Neural cell (in vitro differentiated cells): ENCODE data around the gene UBL4A. TPM values are rescaled to one million over a fixed set of nuclear protein-coding genes. Genes with fewer than 3 reads are reported as not detected.
A peak's percentile ranks its signal among the peaks of the same experiment; 100 is the strongest.

ENCODE experiments used
- H2AFZ ChIP-seq: fragments of 200-600, 300-800 bp; sonication (generic), shearing (Covaris generic); 2 replicates; pipeline ENCODE4 v1.6.0; 2014; ENCODE audit warnings: low read depth, mild to moderate bottlenecking, antibody characterized with exemption, low read length, moderate library complexity
- H3F3A ChIP-seq: fragments of 200-600 bp; shearing (Covaris generic); 2 replicates; pipeline ENCODE4 v1.6.1; 2016; ENCODE audit warnings: mild to moderate bottlenecking, moderate library complexity, mixed read lengths, antibody characterized with exemption, low read length; ENCODE audit not compliant: insufficient read depth, poor library complexity, severe bottlenecking
- H3K27ac ChIP-seq: fragments of 200-600, 300-800 bp; sonication (generic), shearing (Covaris generic); 2 replicates; pipeline ENCODE4 v1.5.1; 2014; ENCODE audit warnings: mild to moderate bottlenecking, low read length, moderate library complexity
- H3K27me3 ChIP-seq: fragments of 300-800, 200-600 bp; sonication (generic), shearing (Covaris generic); 2 replicates; pipeline ENCODE4 v1.6.0; 2014; ENCODE audit warnings: mild to moderate bottlenecking, low read depth, low read length, moderate library complexity; ENCODE audit not compliant: insufficient read depth
- H3K36me3 ChIP-seq: fragments of 300-800, 200-600 bp; sonication (generic), shearing (Covaris generic); 2 replicates; pipeline ENCODE4 v1.5.1; 2014; ENCODE audit warnings: mild to moderate bottlenecking, antibody characterized with exemption, low read length, moderate library complexity; ENCODE audit not compliant: insufficient read depth
- H3K4me2 ChIP-seq: fragments of 300-800, 200-600 bp; sonication (generic), shearing (Covaris generic); 2 replicates; pipeline ENCODE4 v1.6.0; 2014; ENCODE audit warnings: mild to moderate bottlenecking, low read length
- H3K4me3 ChIP-seq: fragments of 300-800, 200-600 bp; sonication (generic), shearing (Covaris generic); 2 replicates; pipeline ENCODE4 v1.5.1; 2014; ENCODE audit warnings: mild to moderate bottlenecking, low read length, moderate library complexity
- H3K79me2 ChIP-seq: fragments of 200-600 bp; shearing (Covaris generic); replicated peaks from 2 replicates; pipeline ENCODE4 v1.6.0; 2014; ENCODE audit warnings: mild to moderate bottlenecking, low read length, moderate library complexity; ENCODE audit not compliant: insufficient read depth
- H3K9ac ChIP-seq: fragments of 300-800, 200-600 bp; sonication (generic), shearing (Covaris generic); 2 replicates; pipeline ENCODE4 v1.6.1; 2016; ENCODE audit warnings: mild to moderate bottlenecking, low read length, mixed read lengths
- H3K9me2 ChIP-seq: fragments of 200-600 bp; shearing (Covaris generic); 2 replicates; pipeline ENCODE4 v1.6.1; 2016; ENCODE audit warnings: mild to moderate bottlenecking, low read length, mixed read lengths; ENCODE audit not compliant: insufficient read depth
- H3K9me3 ChIP-seq: fragments of 200-600, 300-800 bp; sonication (generic), shearing (Covaris generic); 2 replicates; pipeline ENCODE4 v1.6.1; 2016; ENCODE audit warnings: mild to moderate bottlenecking, mixed run types, low read length, moderate library complexity, mixed read lengths
- H4K20me1 ChIP-seq: fragments of 200-600 bp; shearing (Covaris generic); 2 replicates; pipeline ENCODE4 v1.6.1; 2016; ENCODE audit warnings: mild to moderate bottlenecking, mixed run types; ENCODE audit not compliant: insufficient read depth
- CTCF ChIP-seq: fragments of 450-650 bp; IDR thresholded peaks from 2 replicates; pipeline ENCODE4 v1.5.1; 2014; ENCODE audit warnings: antibody characterized with exemption, mild to moderate bottlenecking, moderate library complexity; ENCODE audit not compliant: poor library complexity, severe bottlenecking
- EP300 ChIP-seq: fragments of 450-650 bp; conservative IDR thresholded peaks from 2 replicates; pipeline ENCODE4 v1.6.1; 2014; ENCODE audit warnings: antibody characterized with exemption, mild to moderate bottlenecking, moderate library complexity; ENCODE audit not compliant: poor library complexity, severe bottlenecking
- EZH2 ChIP-seq: fragments of 200-600, 300-800 bp; shearing (Covaris generic), sonication (generic); IDR thresholded peaks from 2 replicates; pipeline ENCODE4 v1.6.1; 2014; ENCODE audit warnings: antibody characterized with exemption, low read length, borderline replicate concordance, mild to moderate bottlenecking; ENCODE audit not compliant: insufficient read depth, poor library complexity, severe bottlenecking
- MXI1 ChIP-seq: fragments of 450-650 bp; conservative IDR thresholded peaks from 2 replicates; pipeline ENCODE4 v1.6.1; 2014; ENCODE audit warnings: antibody characterized with exemption, mild to moderate bottlenecking; ENCODE audit not compliant: poor library complexity, severe bottlenecking
- POLR2AphosphoS5 ChIP-seq: IDR thresholded peaks from 2 replicates; pipeline ENCODE4 v1.6.1; 2012
- RAD21 ChIP-seq: fragments of 450-650 bp; conservative IDR thresholded peaks from 2 replicates; pipeline ENCODE4 v1.6.1; 2014; ENCODE audit warnings: antibody characterized with exemption, mild to moderate bottlenecking, moderate library complexity
- REST ChIP-seq: IDR thresholded peaks from 2 replicates; pipeline ENCODE4 v1.6.1; 2012; ENCODE audit warnings: borderline replicate concordance
- SMC3 ChIP-seq: fragments of 450-650 bp; conservative IDR thresholded peaks from 2 replicates; pipeline ENCODE4 v1.6.1; 2014; ENCODE audit warnings: antibody characterized with exemption, mild to moderate bottlenecking, moderate library complexity; ENCODE audit not compliant: poor library complexity
- TAF1 ChIP-seq: IDR thresholded peaks from 2 replicates; pipeline ENCODE4 v1.6.1; 2012; ENCODE audit warnings: low read depth
- polyA plus RNA-seq: library from polyadenylated mRNA; depleted of rRNA; stranded (reverse); fragments of >200 nt; gene quantifications from 2 replicates; pipeline ENCODE4 v1.2.3, GENCODE V29; 2014

UBL4A gene
- polyA plus RNA-seq, 1 donor from 2014 or later: 28.5 TPM

- H3K9me3 ChIP-seq: no peaks in the 10 kb centered on the region
- peak overlapping the region; percentile 63 for H3K4me3 ChIP-seq
- no peaks in the 10 kb centered on the region for H3K36me3 ChIP-seq
- H3K79me2 ChIP-seq: no peaks in the 10 kb centered on the region
- H3K4me2 ChIP-seq: no peak overlapping the region
- H3K27ac ChIP-seq: no peak overlapping the region
- H4K20me1 ChIP-seq: no peaks in the 10 kb centered on the region
- TF ChIP-seq RAD21 (no peak), TAF1 (no peak), EP300 (no peak), REST (no peak), CTCF (no peak), SMC3 (no peak), MXI1 (no peak), EZH2 (no peak), POLR2AphosphoS5 (no peak)
- no peak overlapping the region for H2AFZ ChIP-seq
- no peaks in the 10 kb centered on the region for H3K9me2 ChIP-seq
- H3K9ac ChIP-seq: peak overlapping the region; percentile 57
- no peaks in the 10 kb centered on the region for H3F3A ChIP-seq
- no peaks in the 10 kb centered on the region for H3K27me3 ChIP-seq
Observed at GRCh38 chrX:154486052-154486395, 391 bp downstream of the UBL4A start.

- no peaks in the 10 kb centered on the region for H3K9me2 ChIP-seq
- H3K79me2 ChIP-seq: no peaks in the 10 kb centered on the region
- H2AFZ ChIP-seq: no peak overlapping the region
- H3K36me3 ChIP-seq: no peaks in the 10 kb centered on the region
- no peaks in the 10 kb centered on the region for H3F3A ChIP-seq
- peak overlapping the region; percentile 57 for H3K9ac ChIP-seq
- H3K4me3 ChIP-seq: peak overlapping the region; percentile 63
- no peak overlapping the region for H3K4me2 ChIP-seq
- TF ChIP-seq TAF1: no peak
- no peak for TF ChIP-seq EZH2
- TF ChIP-seq CTCF: no peak
- no peak for TF ChIP-seq POLR2AphosphoS5
- TF ChIP-seq REST: no peak
- no peak overlapping the region for H3K27ac ChIP-seq
- no peaks in the 10 kb centered on the region for H4K20me1 ChIP-seq
- no peaks in the 10 kb centered on the region for H3K9me3 ChIP-seq
- H3K27me3 ChIP-seq: no peaks in the 10 kb centered on the region
Observed at GRCh38 chrX:154485150-154486051, 1.0 kb downstream of the UBL4A start.
